ENCODE measurements around the gene MCF2L2. TPM values are rescaled to one million over a fixed set of nuclear protein-coding genes. Genes with fewer than 3 reads are reported as not detected.
A peak's percentile ranks its signal among the peaks of the same experiment; 100 is the strongest.

The MCF2L2 gene
- total RNA-seq, 1 experiment from 2014 or later = 1.7 TPM

DNA sequence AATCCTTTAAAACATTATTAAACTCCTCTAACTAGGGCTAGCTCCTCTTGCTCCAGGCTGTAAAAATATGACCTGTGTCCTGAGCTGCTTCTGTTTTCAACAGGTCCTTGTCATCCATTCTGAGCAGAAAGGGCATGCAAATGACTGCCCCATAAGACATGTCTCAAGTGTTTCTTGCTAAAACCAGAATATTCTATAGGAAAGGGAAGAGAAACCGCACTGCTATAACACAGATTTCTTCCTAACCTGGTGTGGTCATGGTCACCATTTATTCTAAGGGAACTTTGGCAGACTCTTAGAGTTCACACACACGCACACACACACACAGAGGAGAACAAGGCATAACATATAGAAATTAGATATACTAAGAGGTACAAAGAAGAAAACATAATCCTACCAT is 209.6 kb downstream of the MCF2L2 start:
- BruUV-seq (replicated peaks) = no TSS peak
- no peak overlapping the region for H2AFZ ChIP-seq
- no peak overlapping the region for H3K4me2 ChIP-seq
- H3K9me2 ChIP-seq (ENCODE audit: insufficient read depth) = no peaks in the 10 kb centered on the region
- no peak overlapping the region for H3K4me3 ChIP-seq
- intact Hi-C loops (cut with micrococcal nuclease; ENCODE audit: unreplicated experiment) = no loop called here
- no peak for DNase-seq
- H3F3A ChIP-seq (ENCODE audit: insufficient read depth, low read depth) = no peaks in the 10 kb centered on the region
- CTCF ChIA-PET = no interaction called here
- H3K9me3 ChIP-seq (ENCODE audit: insufficient read depth, low read depth) = no peaks in the 10 kb centered on the region
- no peaks in the 10 kb centered on the region for H3K27me3 ChIP-seq (ENCODE audit: insufficient read depth, low read depth)
- H3K4me1 ChIP-seq (replicated peaks; ENCODE audit: insufficient read depth) = no peaks in the 10 kb centered on the region
- no peaks in the 10 kb centered on the region for H3K79me2 ChIP-seq (ENCODE audit: low read depth)
- H3K36me3 ChIP-seq (ENCODE audit: low read depth) = no peaks in the 10 kb centered on the region
- H4K20me1 ChIP-seq (ENCODE audit: insufficient read depth) = no peaks in the 10 kb centered on the region
- TF ChIP-seq, protein P1, sequence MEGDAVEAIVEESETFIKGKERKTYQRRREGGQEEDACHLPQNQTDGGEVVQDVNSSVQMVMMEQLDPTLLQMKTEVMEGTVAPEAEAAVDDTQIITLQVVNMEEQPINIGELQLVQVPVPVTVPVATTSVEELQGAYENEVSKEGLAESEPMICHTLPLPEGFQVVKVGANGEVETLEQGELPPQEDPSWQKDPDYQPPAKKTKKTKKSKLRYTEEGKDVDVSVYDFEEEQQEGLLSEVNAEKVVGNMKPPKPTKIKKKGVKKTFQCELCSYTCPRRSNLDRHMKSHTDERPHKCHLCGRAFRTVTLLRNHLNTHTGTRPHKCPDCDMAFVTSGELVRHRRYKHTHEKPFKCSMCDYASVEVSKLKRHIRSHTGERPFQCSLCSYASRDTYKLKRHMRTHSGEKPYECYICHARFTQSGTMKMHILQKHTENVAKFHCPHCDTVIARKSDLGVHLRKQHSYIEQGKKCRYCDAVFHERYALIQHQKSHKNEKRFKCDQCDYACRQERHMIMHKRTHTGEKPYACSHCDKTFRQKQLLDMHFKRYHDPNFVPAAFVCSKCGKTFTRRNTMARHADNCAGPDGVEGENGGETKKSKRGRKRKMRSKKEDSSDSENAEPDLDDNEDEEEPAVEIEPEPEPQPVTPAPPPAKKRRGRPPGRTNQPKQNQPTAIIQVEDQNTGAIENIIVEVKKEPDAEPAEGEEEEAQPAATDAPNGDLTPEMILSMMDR (conservative IDR thresholded peaks at IDR 0.05) = no peak
- TF ChIP-seq EZH2 (IDR thresholded peaks at IDR 0.05; ENCODE audit: low read depth) = no peak
- POLR2A ChIA-PET (ENCODE audit: unreplicated experiment) = interaction anchor here (0.6 kb wide), 1 partner anchor 9 kb away, joined by 3 read pairs; no protein-coding TSS in a partner anchor
- no peak overlapping the region for H3K27ac ChIP-seq

DNA sequence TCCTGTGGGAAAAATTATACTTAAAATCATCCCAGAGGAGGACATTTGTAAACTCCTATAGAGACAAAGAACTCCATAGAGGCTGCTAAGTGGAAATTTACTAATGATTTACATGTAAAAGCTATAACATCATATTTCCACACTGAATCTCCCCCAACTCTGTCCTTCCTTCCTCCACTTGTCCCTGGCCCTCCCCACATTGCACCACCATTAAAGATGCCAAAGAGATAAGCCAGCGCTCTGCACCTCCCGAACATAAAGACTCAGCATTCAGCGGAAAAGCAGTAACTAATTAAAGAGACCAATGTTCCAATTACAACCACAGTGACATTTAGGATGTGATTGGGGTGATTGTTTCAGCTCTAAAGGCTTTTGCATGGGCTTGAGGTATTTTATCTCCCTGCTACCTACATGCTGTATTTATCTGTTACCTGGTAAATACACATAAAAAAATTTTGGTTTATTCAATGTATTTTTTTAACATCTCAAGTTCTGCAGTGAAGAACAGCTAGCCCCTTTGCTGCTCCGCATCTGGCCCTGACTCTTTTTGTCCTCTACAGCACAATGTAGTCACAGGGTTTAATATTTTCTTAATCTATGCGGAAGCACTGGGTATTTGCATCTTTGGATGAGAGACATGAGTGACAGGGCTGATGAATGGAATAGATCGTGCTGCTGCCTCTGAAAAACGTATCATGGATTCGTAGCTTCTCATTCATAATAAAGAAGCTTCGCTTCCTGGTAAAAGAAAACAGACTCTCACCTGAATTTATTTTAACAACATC is 210.7 kb downstream of the MCF2L2 start:
- POLR2A ChIA-PET (ENCODE audit: unreplicated experiment) = interaction anchor here (0.6 kb wide), 1 partner anchor 31 kb away, joined by 6 read pairs; no protein-coding TSS in a partner anchor
- no TSS peak for BruUV-seq (replicated peaks)
- intact Hi-C loops (cut with micrococcal nuclease; ENCODE audit: unreplicated experiment) = no loop called here

DNA sequence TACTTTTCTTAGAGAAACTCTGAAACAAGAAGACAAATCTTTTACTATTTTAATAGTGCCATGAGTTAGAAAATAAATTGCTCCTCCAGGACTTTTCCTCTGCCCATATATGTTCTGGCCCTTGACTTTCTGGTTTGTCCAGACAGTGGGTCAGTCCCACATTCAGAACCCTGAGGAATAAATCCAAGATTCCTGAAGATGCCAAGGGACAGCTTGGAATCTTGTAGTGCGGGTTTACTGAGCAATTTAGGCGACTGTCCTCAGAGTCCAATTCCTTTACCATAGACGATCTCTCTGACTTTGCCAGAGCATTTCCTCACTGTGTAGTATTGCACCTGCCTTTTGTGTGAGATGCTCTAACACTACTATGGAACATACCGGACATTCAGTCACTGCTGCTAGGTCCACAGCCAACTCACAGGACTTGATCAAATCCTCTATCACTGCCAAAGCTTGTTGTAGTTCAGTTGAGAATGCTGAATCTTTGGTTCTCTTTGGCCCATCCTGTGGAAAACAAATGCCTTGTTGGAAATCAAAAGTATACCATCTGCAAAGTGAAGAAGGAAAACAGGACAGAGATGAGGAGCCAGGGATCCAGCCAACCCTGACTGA is 212.7 kb downstream of the MCF2L2 start:
- H3K4me2 ChIP-seq = no peak overlapping the region
- no peak overlapping the region for H2AFZ ChIP-seq
- no peaks in the 10 kb centered on the region for H3K9me3 ChIP-seq (ENCODE audit: insufficient read depth, low read depth)
- intact Hi-C loops (cut with micrococcal nuclease; ENCODE audit: unreplicated experiment) = no loop called here
- ChIA-PET POLR2A (ENCODE audit: unreplicated experiment) (no interaction called here), CTCF (no interaction called here)
- H3K36me3 ChIP-seq (ENCODE audit: low read depth) = no peaks in the 10 kb centered on the region
- no peaks in the 10 kb centered on the region for H4K20me1 ChIP-seq (ENCODE audit: insufficient read depth)
- H3F3A ChIP-seq (ENCODE audit: insufficient read depth, low read depth) = no peaks in the 10 kb centered on the region
- no peak overlapping the region for H3K4me3 ChIP-seq
- H3K79me2 ChIP-seq (ENCODE audit: low read depth) = no peaks in the 10 kb centered on the region
- no peaks in the 10 kb centered on the region for H3K9me2 ChIP-seq (ENCODE audit: insufficient read depth)
- no peak overlapping the region for H3K27ac ChIP-seq
- DNase-seq = peak in 1 of 2 experiments; percentile 32
- TF ChIP-seq, protein P1 (conservative IDR thresholded peaks at IDR 0.05) = no peak
- no peak for TF ChIP-seq EZH2 (IDR thresholded peaks at IDR 0.05; ENCODE audit: low read depth)
- no peaks in the 10 kb centered on the region for H3K4me1 ChIP-seq (replicated peaks; ENCODE audit: insufficient read depth)
- no peaks in the 10 kb centered on the region for H3K27me3 ChIP-seq (ENCODE audit: insufficient read depth, low read depth)
- BruUV-seq (replicated peaks) = no TSS peak

More for the DNA sequence above, 210.7 kb downstream of the MCF2L2 start:
- Histone ChIP-seq H4K20me1 (ENCODE audit: insufficient read depth) (no peaks in the 10 kb centered on the region), H3K4me3 (no peak overlapping the region), H3K4me2 (no peak overlapping the region), H3K27ac (no peak overlapping the region), H2AFZ (no peak overlapping the region), H3K9me2 (ENCODE audit: insufficient read depth) (no peaks in the 10 kb centered on the region), H3K79me2 (ENCODE audit: low read depth) (no peaks in the 10 kb centered on the region), H3F3A (ENCODE audit: insufficient read depth, low read depth) (no peaks in the 10 kb centered on the region), H3K27me3 (ENCODE audit: insufficient read depth, low read depth) (no peaks in the 10 kb centered on the region), H3K4me1 (replicated peaks; ENCODE audit: insufficient read depth) (no peaks in the 10 kb centered on the region), H3K36me3 (ENCODE audit: low read depth) (no peaks in the 10 kb centered on the region), H3K9me3 (ENCODE audit: insufficient read depth, low read depth) (no peaks in the 10 kb centered on the region)
- CTCF ChIA-PET = no interaction called here
- no peak for TF ChIP-seq EZH2 (IDR thresholded peaks at IDR 0.05; ENCODE audit: low read depth)
- TF ChIP-seq, protein P1 (conservative IDR thresholded peaks at IDR 0.05) = no peak
- peak in 1 of 2 experiments; percentile 23 for DNase-seq
